Activated T-cell treated with anti-CD3 and anti-CD28 coated beads, Interleukin-2, amount 50 U/mL, for 1 hour (primary cell): Measurements from ENCODE around the gene SLC5A10.

Source experiments
- DNase-seq: peaks from one replicate; pipeline ENCODE4 v3.0.0-alpha.2; 2020

Gene SLC5A10

DNA sequence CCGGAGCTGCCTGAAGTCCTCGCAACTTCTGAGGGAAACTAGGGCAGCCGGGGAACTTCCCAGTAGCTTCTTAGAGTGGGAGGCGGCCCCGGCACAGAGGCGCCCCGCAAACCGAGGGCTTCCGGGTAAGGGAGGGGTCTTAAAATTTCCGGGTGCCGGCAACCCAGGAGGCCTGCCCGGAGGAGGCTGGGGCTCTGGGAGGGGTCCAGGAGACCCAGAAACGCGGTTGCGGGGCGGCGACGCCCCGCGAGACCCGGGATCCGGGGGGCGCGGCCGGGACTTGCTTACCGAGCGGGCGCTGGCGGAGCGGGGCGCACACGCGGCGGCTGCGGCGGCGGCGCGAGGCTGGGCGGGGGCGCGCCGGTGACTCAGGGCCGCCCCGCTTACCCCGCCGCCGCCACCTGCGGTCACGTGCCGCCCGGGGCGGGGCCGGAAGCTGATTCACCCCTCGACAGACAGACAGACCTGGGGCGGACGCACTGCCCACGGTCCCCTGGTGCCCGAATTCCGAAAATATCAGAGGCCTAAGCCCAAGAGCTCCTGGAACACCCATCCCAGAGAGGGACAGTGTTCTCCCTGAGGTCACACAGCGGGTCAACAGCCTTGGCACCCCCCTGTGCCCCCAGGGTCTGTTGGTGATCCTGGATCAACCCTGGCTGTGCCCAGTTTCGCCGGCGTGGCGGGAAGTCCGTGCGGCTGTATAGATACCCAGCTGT lies 52.6 kb downstream of the SLC5A10 start, which contains the start of gene FAM83G:
FAM83G (minus strand) TSS at position 344 of the 716 bp plus-strand sequence. CDS start 723 bp downstream, outside the sequence.
- DNase-seq: peak; percentile 94

DNA sequence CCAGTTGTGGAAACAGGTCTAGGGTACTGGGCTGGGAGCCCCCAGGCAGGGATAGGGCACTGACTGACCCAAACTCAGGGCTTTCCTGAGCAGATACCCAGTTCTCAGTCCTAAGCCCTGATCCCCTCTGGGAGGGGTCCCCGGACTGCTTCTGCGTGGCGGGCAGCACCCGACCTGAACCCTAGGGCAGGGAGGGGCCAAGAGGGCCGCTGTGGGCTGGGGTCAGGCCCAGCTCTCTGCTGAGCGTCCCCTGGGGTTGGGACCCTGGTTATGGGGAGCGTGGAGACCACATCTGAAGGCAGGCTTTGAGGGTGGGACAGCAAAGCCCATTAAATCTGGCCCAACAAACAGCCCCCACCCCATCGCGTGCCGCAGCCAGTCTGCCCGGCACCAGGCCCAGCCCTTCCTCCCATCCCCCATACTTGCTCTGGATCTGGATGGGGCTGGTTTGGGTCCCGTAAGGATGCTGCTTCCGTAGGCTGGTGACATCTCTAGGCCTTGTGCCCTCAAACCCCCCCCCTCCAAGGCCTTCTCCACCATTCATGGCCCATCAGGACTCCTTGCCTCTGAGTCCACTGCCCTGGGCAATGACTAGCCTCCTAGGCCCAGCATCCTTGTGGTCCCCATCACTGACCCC lies 53.3 kb downstream of the SLC5A10 start:
- no peak for DNase-seq

DNA sequence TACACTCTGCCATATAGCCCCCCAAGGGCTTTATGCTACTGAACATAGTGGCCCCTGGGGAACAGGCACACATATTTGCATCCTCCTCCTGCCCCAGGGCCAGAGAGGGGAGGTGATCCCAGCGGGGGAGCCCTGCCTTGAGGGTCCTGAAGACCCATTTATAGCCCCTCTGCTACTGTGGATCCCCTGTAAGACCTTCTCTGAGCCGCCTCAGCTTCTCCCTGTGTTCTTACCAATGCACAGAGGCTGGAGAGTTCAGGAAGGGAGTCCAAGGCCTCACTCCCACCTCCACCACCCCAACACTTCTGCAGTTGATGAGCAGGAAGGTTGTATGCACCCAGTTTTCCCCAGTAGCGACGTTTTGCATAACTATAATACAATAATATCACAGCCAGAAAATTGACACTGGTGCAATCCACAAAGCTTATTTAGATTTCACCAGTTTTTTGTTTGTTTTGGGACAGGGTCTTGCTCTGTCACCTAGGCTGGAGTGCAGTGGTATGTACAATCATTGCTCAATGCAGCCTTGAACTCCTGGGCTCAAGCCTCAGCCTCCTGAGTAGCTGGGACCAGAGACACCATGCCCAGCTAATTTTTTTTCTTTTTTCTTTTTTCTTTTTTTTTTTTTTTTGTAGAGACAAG lies 53.9 kb downstream of the SLC5A10 start:
- DNase-seq: no peak

DNA sequence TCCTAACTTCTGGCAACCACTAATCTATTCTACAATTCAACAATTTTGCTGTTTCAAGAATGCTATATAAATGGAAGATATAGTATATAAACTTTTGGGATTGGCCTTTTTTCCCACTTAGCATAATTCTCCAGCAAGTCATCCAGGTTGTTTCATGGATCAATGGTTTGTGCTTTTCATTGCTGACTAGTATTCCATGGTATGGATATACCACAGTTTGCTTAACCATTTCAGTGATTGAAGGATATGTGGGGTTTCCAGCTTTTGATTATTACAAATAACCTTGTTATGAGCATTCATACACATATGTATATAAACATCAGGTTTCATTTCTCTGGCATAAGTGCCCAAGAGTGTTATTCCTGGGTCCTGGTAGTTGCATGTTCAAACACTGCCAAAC lies 54.7 kb downstream of the SLC5A10 start:
- DNase-seq: no peak

DNA sequence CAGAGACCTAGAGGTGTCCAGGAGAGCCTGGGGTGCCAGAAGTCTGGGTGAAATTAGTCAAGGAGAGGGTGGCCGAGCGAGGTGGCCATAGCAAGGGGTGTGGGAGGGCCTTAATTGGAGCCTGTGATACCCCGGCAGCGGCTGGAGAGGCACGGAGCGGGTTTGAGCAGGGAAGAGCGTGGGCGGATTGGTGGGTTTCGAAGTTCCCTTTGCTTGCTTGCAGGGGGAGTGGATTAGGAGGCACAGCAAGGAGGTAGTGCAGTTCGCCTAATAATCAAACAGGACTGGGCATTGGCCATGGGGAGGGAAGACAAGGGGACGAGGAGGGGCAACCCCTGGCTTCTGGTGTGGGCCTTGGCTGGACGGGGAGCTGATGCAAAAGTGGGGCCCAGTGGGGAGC lies 58.0 kb downstream of the SLC5A10 start:
- DNase-seq: no peak

DNA sequence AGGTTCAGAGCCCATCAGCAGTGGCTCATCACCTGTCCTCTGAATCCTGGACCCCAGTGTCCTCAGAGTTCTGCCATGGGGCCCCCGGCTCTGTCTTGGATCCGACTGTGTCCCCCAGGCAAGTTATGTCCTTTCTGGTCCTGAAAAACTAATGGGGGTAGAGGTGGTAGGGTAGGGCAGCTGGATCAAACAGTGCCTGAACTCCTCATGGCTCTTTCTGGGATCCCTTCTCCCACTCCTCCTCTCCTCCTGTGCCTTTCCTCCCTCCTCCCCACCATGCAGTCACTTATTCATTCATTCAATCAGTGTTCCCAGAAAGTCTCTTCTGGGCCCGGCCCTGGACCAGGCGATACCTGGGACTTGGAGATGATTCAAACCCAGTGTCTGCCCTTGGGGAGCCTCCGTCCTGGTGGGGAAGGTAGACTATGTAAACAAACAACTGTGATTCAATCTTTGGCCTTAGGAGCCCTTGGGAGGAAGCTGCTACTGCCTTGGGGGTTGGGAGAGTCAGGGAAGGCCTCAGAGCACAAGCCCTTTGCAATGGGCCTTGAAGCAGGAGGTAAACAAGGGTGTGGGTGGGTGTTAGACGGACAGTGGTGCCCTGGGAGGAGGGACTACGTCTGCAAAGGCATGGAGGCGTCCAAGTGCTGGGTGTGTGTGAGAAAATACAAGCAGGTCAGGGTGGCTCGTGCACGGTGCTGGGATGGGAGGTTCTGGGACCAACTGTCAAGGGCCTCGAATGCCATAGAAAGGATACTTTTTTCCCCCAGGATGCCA lies 59.0 kb downstream of the SLC5A10 start:
- no peak for DNase-seq

DNA sequence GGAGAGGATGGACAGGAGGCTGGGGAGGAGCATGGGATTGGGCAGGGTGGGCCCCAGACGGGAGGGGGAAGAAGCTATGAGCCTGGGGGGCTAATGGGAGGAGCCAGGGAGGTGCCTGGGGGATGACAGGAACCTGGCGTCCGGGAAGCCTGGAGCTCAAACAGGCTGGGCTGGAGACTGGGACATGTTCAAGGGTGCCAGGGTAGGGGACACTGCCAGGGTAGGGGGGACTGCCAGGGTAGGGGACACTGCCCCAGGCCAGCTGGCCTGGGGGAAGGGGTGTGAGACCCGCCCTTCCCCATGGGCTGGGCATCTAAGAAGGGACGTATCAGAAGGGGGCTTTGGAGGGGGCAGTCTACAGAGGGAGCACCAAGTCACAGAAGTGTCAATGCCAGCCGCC lies 59.6 kb downstream of the SLC5A10 start:
- no peak for DNase-seq

DNA sequence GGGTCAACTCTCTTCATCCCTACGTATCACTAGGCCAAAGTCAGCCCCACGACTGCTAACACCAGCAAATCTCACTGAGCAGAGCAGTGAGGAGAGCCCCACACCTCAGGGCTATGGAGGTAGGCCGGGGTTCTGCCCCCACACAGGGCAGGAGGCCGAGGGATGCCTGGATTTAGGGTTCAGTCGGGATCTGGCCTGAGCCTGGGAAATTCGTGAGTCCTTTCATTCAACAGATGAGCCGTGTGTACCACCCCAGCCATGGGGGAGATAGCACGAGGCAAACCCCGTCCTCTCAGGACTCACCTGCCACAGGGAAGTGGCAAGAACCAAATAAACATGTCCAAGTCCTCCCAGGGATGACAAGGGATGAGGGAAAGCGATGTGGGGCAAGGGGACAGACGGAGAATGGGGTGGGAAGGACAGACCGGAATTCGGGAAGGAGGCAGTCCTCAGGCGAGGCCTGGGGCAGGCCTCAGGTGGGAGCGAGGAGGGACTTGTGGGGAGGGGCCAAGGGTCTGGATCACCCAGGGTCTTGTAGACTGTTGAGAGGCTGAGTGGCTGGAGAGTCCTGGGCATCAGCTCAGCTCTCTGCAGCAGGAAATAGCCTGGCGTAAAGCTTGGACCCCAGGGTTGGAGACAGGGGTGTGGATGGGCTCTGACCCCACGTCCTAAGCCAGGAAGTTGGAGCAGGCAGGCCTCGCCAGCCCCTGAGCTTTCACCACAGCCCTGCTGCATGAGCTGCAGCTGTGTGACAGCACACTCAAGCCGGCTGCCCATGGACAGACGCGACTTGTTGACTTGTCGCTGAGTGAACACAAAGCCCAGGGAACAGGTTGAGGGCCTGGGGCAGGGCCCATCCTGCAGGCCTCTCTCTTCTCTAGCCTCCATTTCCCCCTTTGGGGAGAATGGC lies 60.5 kb downstream of the SLC5A10 start:
- DNase-seq: no peak

DNA sequence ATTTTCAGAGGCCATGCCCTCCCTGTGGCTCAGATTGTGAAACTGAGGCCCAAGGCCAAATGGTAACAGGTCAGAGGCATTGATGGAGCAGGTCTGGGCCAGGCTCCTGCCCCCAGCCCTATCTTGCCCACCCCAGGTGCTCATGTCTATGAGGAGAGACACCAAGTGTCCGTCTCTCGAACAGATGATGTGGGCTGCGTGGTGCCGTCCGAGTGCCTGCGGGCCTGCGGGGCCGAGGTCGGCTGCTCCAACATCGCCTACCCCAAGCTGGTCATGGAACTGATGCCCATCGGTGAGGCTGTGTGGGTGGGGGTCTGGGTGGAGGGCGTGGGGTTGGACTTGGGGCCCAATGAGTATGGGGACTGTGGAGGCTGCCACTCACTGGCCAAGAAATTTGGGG lies 61.3 kb downstream of the SLC5A10 start:
- DNase-seq: no peak

DNA sequence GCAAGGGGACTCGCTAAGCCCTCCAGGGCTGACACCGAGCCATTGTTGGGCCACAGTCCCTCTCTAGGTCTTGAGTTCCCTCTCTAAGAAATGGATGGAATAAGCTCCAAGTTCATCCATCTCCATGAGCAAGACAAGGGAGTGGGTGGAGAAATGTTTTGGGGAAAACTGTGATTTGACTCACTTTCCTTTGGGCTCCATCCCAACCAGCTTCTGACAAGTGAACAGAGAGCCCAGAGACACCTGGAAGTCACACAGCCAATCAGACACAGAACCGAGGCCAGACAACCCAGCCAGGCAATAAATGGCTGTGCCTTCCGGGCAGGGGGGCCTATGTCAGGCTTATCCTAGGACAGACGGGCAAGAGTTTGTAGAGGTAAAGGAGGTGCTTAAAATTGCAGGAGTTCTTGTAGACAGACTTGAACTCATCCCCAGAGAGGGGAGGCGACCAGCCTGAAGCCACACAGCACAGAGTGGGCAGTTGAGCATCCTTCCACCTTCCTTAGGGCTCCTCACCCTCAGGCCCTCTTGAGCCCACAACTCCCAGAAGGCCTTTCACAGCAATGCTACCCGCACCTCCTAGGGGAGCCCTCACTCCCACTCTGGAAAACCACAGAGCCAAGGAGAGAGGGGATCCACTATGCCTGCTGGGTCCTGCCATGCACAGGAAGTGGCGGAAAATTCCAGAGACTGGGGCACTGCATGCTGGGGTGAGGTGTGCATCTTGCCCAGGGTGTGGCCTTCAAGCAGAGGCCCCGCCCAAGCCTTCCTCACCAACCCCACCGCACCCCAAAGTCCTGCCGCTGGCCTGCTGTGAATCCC lies 62.1 kb downstream of the SLC5A10 start:
- DNase-seq: no peak

DNA sequence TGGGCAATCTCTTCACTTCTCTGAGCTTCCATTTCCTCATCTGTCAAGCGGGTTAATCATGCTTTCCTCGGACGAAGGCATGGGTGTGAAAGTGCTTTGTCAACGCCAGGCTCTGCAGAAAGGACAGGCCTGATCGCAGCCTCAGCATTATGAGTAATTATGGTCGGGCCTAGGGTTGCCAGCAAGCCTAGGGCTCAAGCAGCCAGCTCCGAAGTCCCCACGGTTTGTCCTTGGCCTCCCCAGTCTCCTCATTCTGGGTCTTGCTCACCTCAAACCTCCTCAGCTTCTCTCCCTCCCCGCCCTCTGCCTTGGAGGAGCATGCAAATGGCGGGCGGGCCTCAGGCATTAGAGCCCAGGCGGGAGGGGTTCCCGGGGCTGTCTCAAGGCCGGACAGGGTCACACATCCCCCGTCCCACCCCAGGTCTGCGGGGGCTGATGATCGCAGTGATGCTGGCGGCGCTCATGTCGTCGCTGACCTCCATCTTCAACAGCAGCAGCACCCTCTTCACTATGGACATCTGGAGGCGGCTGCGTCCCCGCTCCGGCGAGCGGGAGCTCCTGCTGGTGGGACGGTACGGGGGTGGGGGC lies 62.8 kb downstream of the SLC5A10 start:
- DNase-seq: no peak

DNA sequence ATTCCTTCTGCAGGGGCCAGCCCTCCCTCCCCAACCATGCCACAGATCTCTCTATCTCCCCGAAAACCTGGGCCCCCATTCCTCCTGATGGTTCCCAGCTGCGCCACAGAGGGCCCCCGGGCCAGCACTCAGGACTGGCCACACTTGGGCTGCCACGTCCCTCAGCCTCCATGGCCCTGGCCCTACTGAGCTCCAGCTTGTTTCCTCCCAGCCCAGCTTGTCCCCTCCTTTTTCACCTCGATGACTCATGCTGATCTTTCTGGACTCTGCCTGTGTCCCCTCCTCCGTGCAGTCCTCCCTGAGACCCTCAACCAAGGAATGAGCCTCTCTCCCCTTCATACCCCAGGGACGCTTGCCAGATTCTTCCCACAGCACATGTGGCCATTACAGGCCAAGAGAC lies 63.5 kb downstream of the SLC5A10 start:
- no peak for DNase-seq

DNA sequence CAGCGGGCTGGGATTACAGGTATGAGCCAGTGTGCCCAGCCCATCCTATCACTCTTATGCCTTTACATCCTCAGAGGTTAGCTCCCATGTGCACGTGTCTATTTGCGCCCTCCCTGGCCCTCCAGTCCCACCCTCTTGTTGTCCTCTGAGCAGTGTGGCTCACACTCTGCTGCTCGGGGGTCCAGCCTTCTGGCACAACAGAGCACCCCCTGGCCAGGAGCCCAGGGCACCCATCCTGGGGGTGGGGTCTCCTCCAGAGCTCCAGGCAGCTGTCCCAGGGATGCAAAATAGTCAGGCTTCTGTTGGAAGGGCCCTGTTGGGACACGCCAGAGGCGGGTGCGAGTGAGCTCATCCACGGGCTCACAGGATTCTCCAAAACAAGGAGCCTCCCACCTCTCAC lies 64.3 kb downstream of the SLC5A10 start:
- DNase-seq: no peak

DNA sequence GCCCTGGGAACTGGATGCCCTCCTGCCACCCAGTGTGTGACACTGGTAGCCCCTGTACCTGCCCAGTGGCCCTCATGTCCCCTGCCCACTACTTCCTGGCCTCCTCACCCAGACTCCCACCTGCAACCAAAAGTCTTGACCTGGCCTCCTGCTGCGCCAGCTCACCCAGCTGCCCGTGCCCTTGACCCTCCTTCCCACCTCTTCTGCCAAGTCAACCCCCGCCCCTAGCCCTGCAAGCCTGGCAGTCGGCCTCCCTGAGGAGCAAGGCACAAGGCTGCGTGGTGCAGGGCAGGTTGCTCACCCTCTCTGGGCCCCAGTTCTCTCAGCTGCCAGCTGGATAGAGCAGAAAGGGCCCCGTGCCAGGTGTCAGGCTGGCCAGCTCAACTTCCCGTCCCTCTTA lies 64.9 kb downstream of the SLC5A10 start:
- no peak for DNase-seq

DNA sequence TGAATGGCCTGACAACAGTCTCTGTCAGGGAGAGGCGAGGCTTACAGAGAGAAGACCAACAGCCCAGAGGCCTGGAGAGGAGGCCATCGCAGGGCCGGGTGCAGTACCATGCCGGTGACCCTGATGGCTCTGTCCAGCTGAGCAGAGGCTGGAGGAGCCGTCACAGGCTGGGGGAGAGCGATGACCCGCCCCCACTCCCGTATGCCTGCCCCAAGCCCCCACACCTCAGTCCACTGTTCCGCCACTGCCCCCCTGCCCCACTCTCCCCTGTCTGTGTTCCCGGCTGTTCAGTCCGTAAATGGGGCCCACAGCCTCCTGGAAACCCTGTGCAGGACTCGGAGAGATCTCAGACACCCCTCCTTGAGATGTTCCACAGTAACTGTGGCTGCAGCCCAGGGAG lies 65.4 kb downstream of the SLC5A10 start:
- no peak for DNase-seq

DNA sequence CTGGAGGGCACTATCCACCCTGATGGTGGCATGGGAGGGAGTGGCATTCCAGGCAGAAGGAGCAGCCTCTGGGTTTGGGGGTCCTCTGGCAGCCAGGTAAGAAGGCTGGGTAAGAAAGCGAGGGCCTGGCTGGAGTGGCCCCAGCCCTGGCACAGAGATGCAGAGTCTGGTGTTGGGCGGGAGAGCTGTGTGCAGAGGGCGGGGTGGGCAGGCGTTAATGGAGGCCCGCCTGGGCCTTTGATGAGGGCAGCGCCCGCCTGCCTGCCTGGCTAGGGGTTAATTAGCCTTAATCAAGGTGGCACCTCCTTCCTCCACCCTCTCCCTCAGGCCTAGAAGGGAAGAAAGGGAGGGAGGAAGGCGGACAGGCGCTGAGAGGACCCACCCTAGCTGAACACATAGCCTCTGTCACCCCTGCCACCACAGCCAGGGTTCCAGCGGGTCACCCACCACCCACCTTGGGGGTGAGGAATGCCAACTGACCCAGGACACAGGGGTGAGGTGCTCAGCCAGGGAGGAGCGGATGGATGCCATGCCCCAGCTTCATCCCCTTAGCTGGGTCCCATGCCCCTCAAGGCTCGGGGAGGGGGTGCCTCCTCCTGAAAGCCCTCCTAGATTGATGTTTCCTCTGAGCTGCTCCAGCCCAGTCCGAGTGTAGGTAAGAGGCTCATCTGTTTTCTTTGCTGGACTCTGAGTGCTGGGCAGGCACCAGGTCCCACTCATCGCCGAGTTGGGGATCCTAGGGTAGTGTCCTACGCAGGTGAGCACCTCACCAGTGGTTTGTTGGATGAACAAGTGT lies 66.0 kb downstream of the SLC5A10 start:
- DNase-seq: no peak

DNA sequence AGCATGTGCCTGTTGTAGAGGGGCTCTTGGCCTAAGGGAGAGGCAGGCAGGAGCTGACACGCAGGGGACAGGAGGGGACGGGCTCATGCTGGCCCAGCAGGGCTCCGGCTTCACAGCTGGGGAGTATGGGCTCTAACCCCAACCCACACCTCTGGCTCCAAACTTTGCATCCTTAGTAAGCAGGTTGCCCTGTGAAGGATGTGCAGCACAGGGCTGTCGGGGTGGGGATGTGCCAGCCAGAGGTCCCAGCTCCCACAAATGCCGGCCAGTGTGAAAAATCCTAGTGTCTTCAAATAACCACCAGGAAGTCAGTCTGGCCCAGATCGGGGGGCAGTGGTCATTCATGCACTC lies 66.6 kb downstream of the SLC5A10 start:
- no peak for DNase-seq

DNA sequence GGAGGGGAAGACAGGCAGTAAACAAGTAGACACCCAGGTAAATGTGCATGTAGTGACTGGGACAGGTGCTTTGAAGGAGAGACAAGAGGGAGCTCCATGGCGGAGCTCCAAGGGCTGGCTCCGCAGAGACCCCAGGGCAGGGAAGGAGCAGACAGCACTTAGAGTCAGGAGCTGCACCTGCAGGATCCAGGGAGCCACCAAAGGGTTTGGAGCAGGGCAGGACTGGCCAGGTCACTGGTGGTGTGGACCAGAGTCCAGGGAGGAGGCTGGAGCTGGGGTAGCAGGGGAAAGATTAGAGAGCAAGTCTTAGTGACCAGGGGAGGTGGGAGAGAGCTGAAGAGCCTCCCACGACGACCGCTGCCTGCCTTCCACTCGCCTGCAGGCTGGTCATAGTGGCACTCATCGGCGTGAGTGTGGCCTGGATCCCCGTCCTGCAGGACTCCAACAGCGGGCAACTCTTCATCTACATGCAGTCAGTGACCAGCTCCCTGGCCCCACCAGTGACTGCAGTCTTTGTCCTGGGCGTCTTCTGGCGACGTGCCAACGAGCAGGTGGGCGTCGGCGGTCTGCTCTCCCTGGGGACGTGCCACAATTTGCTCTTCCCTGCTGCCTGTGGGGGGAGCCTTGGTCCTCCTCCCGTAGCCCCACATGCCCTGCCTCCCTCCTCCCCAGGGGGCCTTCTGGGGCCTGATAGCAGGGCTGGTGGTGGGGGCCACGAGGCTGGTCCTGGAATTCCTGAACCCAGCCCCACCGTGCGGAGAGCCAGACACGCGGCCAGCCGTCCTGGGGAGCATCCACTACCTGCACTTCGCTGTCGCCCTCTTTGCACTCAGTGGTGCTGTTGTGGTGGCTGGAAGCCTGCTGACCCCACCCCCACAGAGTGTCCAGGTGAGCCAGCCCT lies 67.3 kb downstream of the SLC5A10 start:
- no peak for DNase-seq

DNA sequence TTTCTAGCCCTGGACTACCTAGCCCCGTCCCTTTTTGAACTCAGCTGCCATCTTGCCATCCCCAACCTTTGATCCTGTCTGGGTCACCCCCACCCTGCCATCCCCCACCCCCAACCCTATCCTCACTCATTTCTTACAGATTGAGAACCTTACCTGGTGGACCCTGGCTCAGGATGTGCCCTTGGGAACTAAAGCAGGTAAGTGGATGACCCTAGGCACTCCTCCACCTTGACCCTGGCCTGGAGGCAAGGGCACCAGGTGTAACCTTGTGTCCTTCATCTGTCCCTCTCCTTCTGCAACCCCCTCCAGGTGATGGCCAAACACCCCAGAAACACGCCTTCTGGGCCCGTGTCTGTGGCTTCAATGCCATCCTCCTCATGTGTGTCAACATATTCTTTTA lies 68.1 kb downstream of the SLC5A10 start:
- DNase-seq: no peak
